Gastroesophageal sphincter (tissue), 4 donors: Measurements from ENCODE around the gene PPP1CB. TPM values are rescaled to one million over a fixed set of nuclear protein-coding genes. Genes with fewer than 3 reads are reported as not detected.
A peak's percentile ranks its signal among the peaks of the same experiment; 100 is the strongest.
"Not testable (repeated sequence)": the region's sequence is repeated elsewhere in the genome, so short reads cannot be mapped to it uniquely, and the experiment has no call there.

ENCODE experiments used
- ATAC-seq: fragments of 150-250 bp; one replicate; pipeline ENCODE4 v1.9.1; 2016; ENCODE audit warnings: mild to moderate bottlenecking, moderate library complexity
- H3K27ac ChIP-seq, 4 donors: fragments of 200-600 bp; sonication (generic) in 3 of 4; 1 replicate in 3 of 4; 2 replicates in 1 of 4; pipeline ENCODE4 v1.5.1; 2016 to 2019
- H3K27me3 ChIP-seq: fragments of 200-600 bp; sonication (generic); one replicate; pipeline ENCODE4 v1.5.1; 2019
- H3K36me3 ChIP-seq, 2 donors: fragments of 200-600 bp; sonication (generic); one replicate each; pipeline ENCODE4 v1.5.1; 2019; ENCODE audit warnings: control low read depth in 1 of 2
- H3K4me1 ChIP-seq, 3 donors: fragments of 200-600 bp; sonication (generic); 1 replicate in 2 of 3; 2 replicates in 1 of 3; pipeline ENCODE4 v1.5.1; 2016 to 2019; ENCODE audit warnings: control low read depth in 2 of 3
- H3K4me3 ChIP-seq, 2 donors: fragments of 200-600 bp; sonication (generic); one replicate each; pipeline ENCODE4 v1.5.1; 2019; ENCODE audit warnings: mild to moderate bottlenecking in 1 of 2, moderate library complexity in 1 of 2
- H3K9me3 ChIP-seq, 3 donors: fragments of 200-600 bp; sonication (generic); one replicate each; pipeline ENCODE4 v1.5.1; 2017 to 2019; ENCODE audit warnings: control low read depth in 2 of 3
- EP300 ChIP-seq: sonication (generic); formaldehyde crosslinking; IDR thresholded peaks from one replicate; pipeline ENCODE4 v1.6.1; 2017; ENCODE audit warnings: antibody characterized with exemption, mild to moderate bottlenecking
- POLR2A ChIP-seq, 2 donors: fragments of 450-650 bp; IDR thresholded peaks; one replicate each; pipeline ENCODE4 v1.6.1; 2017; ENCODE audit warnings: antibody characterized with exemption in 2 of 2, mild to moderate bottlenecking in 2 of 2, moderate library complexity in 1 of 2
- POLR2AphosphoS5 ChIP-seq: sonication (generic); formaldehyde crosslinking; IDR thresholded peaks from one replicate; pipeline ENCODE4 v1.6.1; 2017; ENCODE audit warnings: antibody characterized with exemption
- WGBS, 2 donors: methylation state at CpG; one replicate each; pipeline ENCODE4 v1.1.5; 2018; ENCODE audit warnings: low coverage in 1 of 2; 5-methylcytosine and 5-hydroxymethylcytosine counted together
- total RNA-seq, 4 donors: library from RNA; depleted of rRNA; stranded (reverse); fragments of >200 nt; gene quantifications; one replicate each; pipeline ENCODE4 v1.1.0, GENCODE V29; 2016
- TF ChIP-seq, protein P1 (sequence below), 4 experiments: fragments of 200-600 bp in 2 of 4; fragments of 450-650 bp in 2 of 4; sonication (generic) in 1 of 4; IDR thresholded peaks; one replicate each; pipeline ENCODE4 v1.5.1; 2017 to 2019; ENCODE audit warnings: antibody characterized with exemption in 4 of 4, mild to moderate bottlenecking in 2 of 4, moderate library complexity in 2 of 4

Gene PPP1CB
- total RNA-seq, 4 donors from 2014 or later: 524 to 1,194 (median 837) TPM

DNA sequence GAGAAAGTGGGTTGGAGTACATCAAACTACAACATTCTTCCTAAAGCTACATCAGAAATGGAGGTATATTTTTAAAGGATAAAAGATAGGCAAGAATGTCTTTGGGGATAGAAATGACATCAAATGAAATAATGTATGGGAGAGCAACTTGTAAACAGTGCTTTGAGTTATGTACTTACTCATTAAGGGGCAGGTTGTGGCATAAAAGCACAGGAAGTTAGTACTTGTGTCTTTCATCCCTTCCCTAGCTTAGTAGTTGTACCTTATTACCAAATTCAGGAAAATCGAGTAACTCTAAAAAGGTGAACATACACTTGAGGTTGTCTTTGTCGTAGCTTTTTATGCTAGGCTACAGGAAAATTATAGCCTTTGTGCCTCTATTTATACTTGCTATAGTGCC is 28.9 kb downstream of the PPP1CB start:
- ATAC-seq: no peak
- WGBS, 2 donors: 65 to 72% methylated on average over 2 of the region's 2 CpGs
- H3K27me3 ChIP-seq: no peaks in the 10 kb centered on the region
- peaks cover under 1 to 74% (median 13%) of the 10 kb centered on the region in 3 donors for H3K4me1 ChIP-seq
- TF ChIP-seq EP300 (no peak), POLR2AphosphoS5 (no peak), POLR2A (IDR thresholded peaks at IDR 0.05) (no peak)
- TF ChIP-seq, protein P1, sequence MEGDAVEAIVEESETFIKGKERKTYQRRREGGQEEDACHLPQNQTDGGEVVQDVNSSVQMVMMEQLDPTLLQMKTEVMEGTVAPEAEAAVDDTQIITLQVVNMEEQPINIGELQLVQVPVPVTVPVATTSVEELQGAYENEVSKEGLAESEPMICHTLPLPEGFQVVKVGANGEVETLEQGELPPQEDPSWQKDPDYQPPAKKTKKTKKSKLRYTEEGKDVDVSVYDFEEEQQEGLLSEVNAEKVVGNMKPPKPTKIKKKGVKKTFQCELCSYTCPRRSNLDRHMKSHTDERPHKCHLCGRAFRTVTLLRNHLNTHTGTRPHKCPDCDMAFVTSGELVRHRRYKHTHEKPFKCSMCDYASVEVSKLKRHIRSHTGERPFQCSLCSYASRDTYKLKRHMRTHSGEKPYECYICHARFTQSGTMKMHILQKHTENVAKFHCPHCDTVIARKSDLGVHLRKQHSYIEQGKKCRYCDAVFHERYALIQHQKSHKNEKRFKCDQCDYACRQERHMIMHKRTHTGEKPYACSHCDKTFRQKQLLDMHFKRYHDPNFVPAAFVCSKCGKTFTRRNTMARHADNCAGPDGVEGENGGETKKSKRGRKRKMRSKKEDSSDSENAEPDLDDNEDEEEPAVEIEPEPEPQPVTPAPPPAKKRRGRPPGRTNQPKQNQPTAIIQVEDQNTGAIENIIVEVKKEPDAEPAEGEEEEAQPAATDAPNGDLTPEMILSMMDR (IDR thresholded peaks at IDR 0.05): no peak
- H3K4me3 ChIP-seq: no peak overlapping the region
- H3K36me3 ChIP-seq: peaks cover 20 to 87% of the 10 kb centered on the region in 2 donors
- H3K27ac ChIP-seq: peak overlapping the region in 3 of 4 donors; percentile 5 to 46 (median 41)
- H3K9me3 ChIP-seq: no peaks in the 10 kb centered on the region

DNA sequence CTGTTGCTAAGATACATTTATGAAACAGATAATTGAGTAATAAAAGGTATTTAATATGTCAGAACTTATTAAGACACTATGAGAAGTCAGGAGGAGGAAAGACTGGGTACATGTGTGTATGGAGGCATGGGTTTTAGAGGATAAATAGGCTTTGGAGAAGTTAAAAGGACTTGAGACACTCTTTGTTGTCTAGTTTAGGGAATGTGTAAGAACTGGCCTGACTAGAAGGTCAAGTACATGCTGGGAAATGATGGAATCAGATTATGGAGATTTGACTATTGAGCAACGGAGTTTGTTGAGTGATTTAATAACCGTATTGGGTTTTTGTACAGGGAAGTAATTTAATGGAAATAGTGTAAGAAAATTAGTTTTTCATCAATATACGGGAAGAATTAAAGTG is 30.8 kb downstream of the PPP1CB start:
- H3K4me1 ChIP-seq: peaks cover 0 to 55% (median 9%) of the 10 kb centered on the region in 3 donors
- H3K4me3 ChIP-seq: no peak overlapping the region
- no peaks in the 10 kb centered on the region for H3K9me3 ChIP-seq
- no peaks in the 10 kb centered on the region for H3K27me3 ChIP-seq
- no peak for ATAC-seq
- no peak for TF ChIP-seq POLR2AphosphoS5
- TF ChIP-seq, protein P1 (IDR thresholded peaks at IDR 0.05): no peak
- TF ChIP-seq POLR2A (IDR thresholded peaks at IDR 0.05): no peak
- no peak for TF ChIP-seq EP300
- peak overlapping the region in 3 of 4 donors; percentile 7 to 33 (median 23) for H3K27ac ChIP-seq
- peaks cover 23 to 100% of the 10 kb centered on the region in 2 donors for H3K36me3 ChIP-seq
- 53 to 54% methylated on average over 3 of the region's 3 CpGs for WGBS, 2 donors

DNA sequence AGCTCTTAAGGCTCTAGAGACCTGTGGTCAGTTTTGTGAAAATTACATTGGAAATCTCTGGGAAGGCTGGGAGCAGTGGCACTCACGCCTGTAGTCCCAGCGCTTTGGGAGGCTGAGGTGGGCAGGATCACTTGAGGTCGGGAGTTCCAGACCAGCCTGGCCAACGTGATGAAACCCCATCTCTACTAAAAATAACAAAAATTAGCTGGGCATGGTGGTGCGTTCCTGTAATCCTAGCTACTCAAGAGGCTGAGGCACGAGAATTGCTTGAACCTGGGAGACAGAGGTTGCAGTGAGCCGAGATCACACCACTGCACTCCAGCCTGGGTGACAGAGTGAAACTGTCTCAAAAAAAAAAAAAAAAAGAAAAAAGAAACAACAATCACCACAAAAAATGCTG is 32.9 kb downstream of the PPP1CB start:
- Histone ChIP-seq H3K27ac (peak overlapping the region; percentile 23 to 65 (median 40)), H3K36me3 (peaks cover 23 to 100% of the 10 kb centered on the region in 2 donors), H3K4me1 (peaks cover 0 to 38% (median 2%) of the 10 kb centered on the region in 3 donors)
- WGBS, 2 donors: 50% methylated on average over 1 of the region's 7 CpGs; no CpG with 5 or more reads in 1 of the 2 donors
- not testable (repeated sequence) for H3K9me3 ChIP-seq, H3K4me3 ChIP-seq, ATAC-seq, H3K27me3 ChIP-seq

DNA sequence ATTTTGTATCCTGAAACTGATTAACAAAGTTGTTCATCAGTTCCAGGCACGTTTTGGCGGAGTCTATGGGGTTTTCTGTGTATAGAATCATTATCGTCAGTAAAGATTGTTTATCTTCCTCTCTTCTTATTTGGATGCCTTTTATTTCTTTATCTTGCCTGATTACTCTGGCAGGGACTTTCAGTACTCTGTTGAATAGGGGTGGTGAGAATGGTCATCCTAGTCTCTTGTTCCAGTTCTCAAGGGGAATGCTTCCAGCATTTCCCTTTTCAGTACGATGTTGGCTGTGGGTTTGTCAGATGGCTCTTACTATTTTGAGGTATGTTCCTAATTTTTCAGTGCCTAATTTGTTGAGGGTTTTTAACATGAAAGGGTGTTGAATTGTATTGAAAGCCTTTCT is 45.0 kb downstream of the PPP1CB start:
- H3K27me3 ChIP-seq: no peaks in the 10 kb centered on the region
- H3K4me3 ChIP-seq: no peak overlapping the region
- ATAC-seq: no peak
- H3K4me1 ChIP-seq: peaks cover 0 to 23% (median 0%) of the 10 kb centered on the region in 3 donors
- TF ChIP-seq, protein P1 (IDR thresholded peaks at IDR 0.05): no peak
- TF ChIP-seq EP300 (no peak), POLR2A (IDR thresholded peaks at IDR 0.05) (no peak), POLR2AphosphoS5 (no peak)
- no peak overlapping the region for H3K27ac ChIP-seq
- 65 to 75% methylated on average over 4 of the region's 4 CpGs for WGBS, 2 donors
- peaks cover 0 to 8% (median 0%) of the 10 kb centered on the region in 3 donors for H3K9me3 ChIP-seq
- peaks cover 8 to 96% of the 10 kb centered on the region in 2 donors for H3K36me3 ChIP-seq

DNA sequence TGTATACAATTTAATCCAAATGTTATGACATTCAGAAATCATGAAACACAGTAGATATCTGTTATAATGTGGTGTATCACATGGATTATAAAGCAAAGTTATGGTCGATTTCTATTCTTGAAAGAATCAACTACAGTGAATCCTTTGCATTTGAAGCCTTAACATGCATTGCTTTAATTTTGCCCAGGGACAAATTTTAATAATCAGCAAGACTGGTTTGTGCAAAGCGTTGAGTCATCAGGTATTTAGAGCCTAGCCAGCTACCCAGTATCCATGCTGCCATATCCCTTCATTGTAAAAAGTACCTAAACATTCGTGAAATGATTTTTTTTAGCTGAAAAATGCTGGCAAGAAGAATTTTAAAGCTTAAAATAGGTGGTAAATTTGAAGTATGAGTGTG is 50.1 kb downstream of the PPP1CB start:
- no peaks in the 10 kb centered on the region for H3K9me3 ChIP-seq
- H3K4me3 ChIP-seq: no peak overlapping the region
- no peak for TF ChIP-seq POLR2A (IDR thresholded peaks at IDR 0.05)
- TF ChIP-seq, protein P1 (IDR thresholded peaks at IDR 0.05): no peak
- no peak for TF ChIP-seq POLR2AphosphoS5
- no peak for TF ChIP-seq EP300
- peaks cover 0 to 87% of the 10 kb centered on the region in 2 donors for H3K36me3 ChIP-seq
- H3K27me3 ChIP-seq: no peaks in the 10 kb centered on the region
- no peak for ATAC-seq
- 67 to 77% methylated on average over 3 of the region's 3 CpGs for WGBS, 2 donors
- peak overlapping the region in 2 of 4 donors; percentile 35 to 51 for H3K27ac ChIP-seq
- H3K4me1 ChIP-seq: peaks cover 0 to 35% (median 12%) of the 10 kb centered on the region in 3 donors
